Testis (tissue), 2 donors: ENCODE results near the gene GRIN2D.
A peak's percentile ranks its signal among the peaks of the same experiment; 100 is the strongest.

Experiments used
- CTCF ChIP-seq, 3 experiments: fragments of 450-650 bp in 2 of 3; fragments of 200-600 bp in 1 of 3; sonication (generic) in 1 of 3; IDR thresholded peaks; one replicate each; pipeline ENCODE4 v1.5.1; 2016 to 2019; ENCODE audit warnings: antibody characterized with exemption in 3 of 3, mild to moderate bottlenecking in 2 of 3, moderate library complexity in 1 of 3
- POLR2A ChIP-seq: fragments of 450-650 bp; IDR thresholded peaks from one replicate; pipeline ENCODE4 v1.6.1; 2017; ENCODE audit warnings: antibody characterized with exemption, mild to moderate bottlenecking, moderate library complexity

- TF ChIP-seq POLR2A (no peak), CTCF (IDR thresholded peaks at IDR 0.05) (peak; percentile 53 to 88 (median 87))
Measured at GRCh38 chr19:48391100-48392005, 2.1 kb upstream of the GRIN2D start, which contains the start of gene KDELR1.
